GM12878 (cell line): Measurements from ENCODE around the gene TGFBR1.

Source experiments
- KDM1A ChIP-seq: fragments of 200-600 bp; sonication (generic); IDR thresholded peaks from 2 replicates; pipeline ENCODE4 v1.6.1; 2016; ENCODE audit warnings: borderline replicate concordance
- SREBF1 ChIP-seq: IDR thresholded peaks from 2 replicates; pipeline ENCODE4 v1.6.1; 2012; ENCODE audit warnings: mild to moderate bottlenecking, low read length

GRCh38 chr9:99076030-99076429, 28.9 kb upstream of the TGFBR1 start:
- TF ChIP-seq SREBF1: no peak
- TF ChIP-seq KDM1A: no peak
